Skeletal muscle tissue (tissue), 4 donors: ENCODE measurements around the gene HTATSF1. TPM values are rescaled to one million over a fixed set of nuclear protein-coding genes. Genes with fewer than 3 reads are reported as not detected.

ENCODE experiments used
- H3K27ac ChIP-seq: one replicate; pipeline ENCODE4 v1.7.0; 2013; ENCODE audit warnings: mild to moderate bottlenecking, low read depth, low read length, inconsistent platforms
- H3K27me3 ChIP-seq, 3 donors: one replicate each; pipeline ENCODE4 v1.7.0; 2013; ENCODE audit warnings: low read length in 3 of 3; ENCODE audit not compliant: control insufficient read depth in 3 of 3, insufficient read depth in 3 of 3
- H3K36me3 ChIP-seq, 3 donors: one replicate each; pipeline ENCODE4 v1.7.0; 2013; ENCODE audit warnings: low read length in 3 of 3; ENCODE audit not compliant: control insufficient read depth in 3 of 3, insufficient read depth in 3 of 3
- H3K4me1 ChIP-seq, 3 donors: one replicate each; pipeline ENCODE4 v1.7.0; 2013; ENCODE audit warnings: low read length in 3 of 3, mild to moderate bottlenecking in 3 of 3; ENCODE audit not compliant: control insufficient read depth in 3 of 3, insufficient read depth in 3 of 3
- H3K4me3 ChIP-seq, 3 donors: one replicate each; pipeline ENCODE4 v1.7.0; 2013; ENCODE audit warnings: low read length in 3 of 3
- H3K9ac ChIP-seq, 3 donors: one replicate each; pipeline ENCODE4 v1.7.0; 2013; ENCODE audit warnings: low read length in 3 of 3, mild to moderate bottlenecking in 3 of 3, moderate library complexity in 2 of 3, low read depth in 1 of 3
- H3K9me3 ChIP-seq, 3 donors: one replicate each; pipeline ENCODE4 v1.7.0; 2013; ENCODE audit warnings: low read length in 3 of 3; ENCODE audit not compliant: control insufficient read depth in 3 of 3
- total RNA-seq: library from RNA; depleted of rRNA; stranded (reverse); fragments of >200 nt; gene quantifications from one replicate; pipeline ENCODE4 v1.2.3, GENCODE V29; 2014
- donor health status: Osteomylitis.

The HTATSF1 gene
- total RNA-seq, 1 donor from 2014 or later: 45.9 TPM

DNA sequence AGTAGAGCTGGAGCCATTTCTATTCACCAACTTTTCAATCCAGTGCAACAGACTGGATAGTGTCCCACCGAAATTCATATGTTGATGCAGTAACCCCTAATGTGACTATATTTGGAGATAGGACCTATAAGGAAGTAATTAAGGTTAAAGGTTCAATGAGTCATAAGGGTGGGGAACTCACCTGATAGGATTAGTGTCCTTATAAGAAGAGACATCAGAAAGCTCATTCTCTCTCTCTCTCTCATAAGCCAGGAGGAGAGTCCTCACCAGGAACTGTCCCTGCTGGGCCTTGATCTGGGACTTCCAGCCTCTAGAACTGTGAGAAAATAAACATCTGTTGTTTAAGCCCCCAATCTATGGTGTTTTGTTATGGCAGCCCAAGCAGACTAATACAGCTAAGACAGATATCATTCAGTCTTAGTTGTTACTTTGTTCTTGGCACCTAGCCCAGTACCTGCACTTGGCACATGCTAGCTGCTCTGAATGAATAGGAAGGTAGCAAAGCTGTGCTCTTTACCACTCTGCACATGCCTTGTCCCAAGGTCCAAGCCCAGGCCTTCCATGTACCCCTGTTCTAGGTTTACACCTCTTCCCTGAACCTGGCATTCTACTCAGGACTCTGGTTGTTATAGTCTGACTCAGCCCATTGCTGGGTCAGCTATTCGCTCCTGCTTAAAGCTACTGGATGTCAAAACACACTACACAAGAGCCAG is 28.8 kb upstream of the HTATSF1 start:
- Histone ChIP-seq H3K27ac (no peak overlapping the region), H3K36me3 (no peaks in the 10 kb centered on the region), H3K27me3 (peaks cover 0 to 7% (median 0%) of the 10 kb centered on the region in 3 donors), H3K4me3 (no peak overlapping the region), H3K9me3 (no peaks in the 10 kb centered on the region), H3K9ac (no peak overlapping the region), H3K4me1 (no peaks in the 10 kb centered on the region)

DNA sequence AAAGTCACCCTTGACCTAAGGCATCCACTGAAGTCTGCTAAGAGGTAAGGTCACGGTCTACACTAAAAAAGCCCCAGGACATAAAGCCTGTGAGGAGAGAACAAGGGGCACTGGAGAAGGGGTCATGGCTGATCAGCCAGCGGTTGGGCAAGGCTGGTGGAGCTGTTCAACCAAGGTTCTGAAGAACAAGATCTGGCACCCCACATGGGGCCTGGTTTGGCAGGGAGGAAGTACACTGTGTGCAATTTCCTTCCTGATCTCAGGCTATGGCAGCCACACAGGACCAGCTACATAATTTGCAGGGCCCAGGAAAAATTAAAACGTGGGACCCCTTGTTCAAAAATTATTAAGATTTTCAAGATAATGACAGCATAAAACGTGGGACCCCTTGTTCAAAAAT is 23.7 kb upstream of the HTATSF1 start:
- H3K9me3 ChIP-seq: no peaks in the 10 kb centered on the region
- no peak overlapping the region for H3K27ac ChIP-seq
- H3K9ac ChIP-seq: no peak overlapping the region
- no peaks in the 10 kb centered on the region for H3K4me1 ChIP-seq
- no peaks in the 10 kb centered on the region for H3K36me3 ChIP-seq
- no peak overlapping the region for H3K4me3 ChIP-seq
- H3K27me3 ChIP-seq: peaks cover 0 to 3% (median 0%) of the 10 kb centered on the region in 3 donors

DNA sequence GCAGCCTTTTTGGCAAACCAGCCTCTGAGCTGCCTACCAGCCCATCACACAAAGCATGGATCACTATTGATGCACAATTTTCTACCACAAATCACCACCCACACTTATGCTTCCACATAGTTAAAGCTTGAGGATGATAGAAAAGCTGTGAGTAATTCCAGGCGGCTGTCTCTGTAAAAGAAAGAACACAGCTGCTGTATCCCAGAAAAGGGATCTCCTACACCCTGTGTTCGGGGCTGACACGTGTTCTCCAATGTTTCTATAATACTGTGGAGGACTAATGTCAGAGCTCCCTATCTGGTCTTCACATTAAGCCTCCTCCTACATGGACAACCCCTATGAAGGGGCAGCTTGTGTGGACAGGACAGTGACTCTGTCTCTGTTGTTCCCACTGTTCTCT is 22.2 kb upstream of the HTATSF1 start:
- Histone ChIP-seq H3K9ac (no peak overlapping the region), H3K36me3 (no peaks in the 10 kb centered on the region), H3K27ac (no peak overlapping the region), H3K27me3 (peaks cover 0 to 3% (median 0%) of the 10 kb centered on the region in 3 donors), H3K4me3 (no peak overlapping the region), H3K9me3 (no peaks in the 10 kb centered on the region), H3K4me1 (no peaks in the 10 kb centered on the region)

DNA sequence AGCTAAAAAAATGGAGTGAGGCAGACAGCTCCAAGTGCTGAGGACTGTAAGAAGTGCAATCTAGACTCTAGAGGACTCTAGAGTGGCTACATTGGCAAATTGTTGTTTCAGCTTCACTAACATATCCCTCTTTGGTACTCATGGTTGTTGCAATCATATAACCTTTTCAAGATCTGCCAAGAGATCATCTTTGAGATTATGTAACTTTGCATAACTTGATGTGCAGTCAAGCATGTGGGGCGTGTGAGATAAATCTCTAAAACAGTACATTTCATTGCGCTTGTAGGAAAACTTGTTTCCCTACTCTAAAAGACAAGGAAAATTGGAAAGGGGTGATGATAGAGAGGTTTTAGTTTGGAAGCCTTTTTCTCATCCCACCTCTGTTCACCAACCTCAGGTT is 20.9 kb upstream of the HTATSF1 start:
- no peaks in the 10 kb centered on the region for H3K9me3 ChIP-seq
- no peaks in the 10 kb centered on the region for H3K36me3 ChIP-seq
- no peak overlapping the region for H3K27ac ChIP-seq
- no peaks in the 10 kb centered on the region for H3K27me3 ChIP-seq
- no peak overlapping the region for H3K9ac ChIP-seq
- H3K4me1 ChIP-seq: no peaks in the 10 kb centered on the region
- no peak overlapping the region for H3K4me3 ChIP-seq

DNA sequence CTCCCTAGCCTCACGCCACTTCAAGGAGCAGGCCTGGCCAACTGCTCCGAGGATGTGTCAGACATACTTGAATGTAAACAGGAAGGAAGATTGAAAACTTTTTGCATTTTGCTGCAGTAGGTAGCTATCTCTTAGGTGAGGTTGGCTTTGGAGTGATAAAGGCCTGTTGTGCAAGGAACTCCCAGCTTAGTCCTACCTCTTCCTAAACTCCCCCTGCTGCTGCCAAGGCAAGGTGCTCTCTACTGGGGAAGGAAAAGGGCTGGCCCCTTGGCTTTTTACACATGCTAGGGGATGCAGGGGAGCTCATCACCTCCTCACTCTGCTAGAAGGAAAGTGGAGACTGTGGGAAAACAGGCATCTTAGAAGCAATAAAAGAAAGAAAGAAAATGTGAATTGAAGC is 20.4 kb upstream of the HTATSF1 start:
- Histone ChIP-seq H3K36me3 (no peaks in the 10 kb centered on the region), H3K4me3 (no peak overlapping the region), H3K9ac (no peak overlapping the region), H3K27me3 (no peaks in the 10 kb centered on the region), H3K27ac (no peak overlapping the region), H3K4me1 (no peaks in the 10 kb centered on the region), H3K9me3 (no peaks in the 10 kb centered on the region)

DNA sequence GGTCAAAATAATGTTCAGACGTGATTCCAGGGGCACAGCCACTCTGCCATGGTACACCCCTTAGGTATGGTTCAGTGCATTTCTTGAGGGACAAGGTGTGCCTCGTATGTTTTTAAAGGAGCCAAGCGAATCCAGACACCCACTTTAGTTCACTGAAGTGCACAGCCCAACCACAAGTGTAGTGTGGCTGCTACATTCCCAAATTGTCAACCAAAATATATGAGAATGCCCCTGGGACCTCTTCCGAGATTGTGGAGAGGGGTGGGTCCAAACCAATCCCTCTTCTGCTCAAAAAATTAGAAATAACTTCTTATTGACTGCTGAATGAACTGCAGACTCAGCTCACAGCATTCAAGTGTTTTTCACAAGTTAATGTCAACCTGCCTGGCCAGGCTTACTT is 17.0 kb upstream of the HTATSF1 start:
- H3K27me3 ChIP-seq: no peaks in the 10 kb centered on the region
- H3K4me1 ChIP-seq: no peaks in the 10 kb centered on the region
- H3K9ac ChIP-seq: no peak overlapping the region
- no peaks in the 10 kb centered on the region for H3K9me3 ChIP-seq
- no peak overlapping the region for H3K27ac ChIP-seq
- no peak overlapping the region for H3K4me3 ChIP-seq
- H3K36me3 ChIP-seq: no peaks in the 10 kb centered on the region

DNA sequence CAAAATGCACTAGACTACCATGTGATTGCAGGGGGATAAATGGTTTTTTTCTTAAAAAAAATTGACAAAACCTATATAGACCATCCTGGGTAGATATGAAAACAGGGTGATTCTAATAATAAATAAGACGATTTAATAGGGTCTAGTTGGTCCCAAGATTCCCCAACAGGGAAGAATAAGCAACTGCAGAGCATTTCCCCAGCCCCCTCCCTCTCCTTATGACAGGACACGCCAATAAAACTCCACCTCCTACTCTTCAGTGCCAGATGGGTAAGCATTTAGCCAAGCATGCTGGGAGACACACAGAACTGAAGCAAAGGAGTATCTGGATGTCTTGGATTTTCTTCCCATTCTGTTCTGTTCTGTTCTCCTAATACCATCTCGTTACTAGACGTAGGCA is 9.7 kb upstream of the HTATSF1 start, which contains the start of gene BRS3:
BRS3 (plus strand) TSS at position 301 of the 400 bp plus-strand sequence. CDS start 168 bp downstream, outside the sequence.
- H3K27me3 ChIP-seq: peaks cover 0 to 22% (median 7%) of the 10 kb centered on the region in 3 donors

DNA sequence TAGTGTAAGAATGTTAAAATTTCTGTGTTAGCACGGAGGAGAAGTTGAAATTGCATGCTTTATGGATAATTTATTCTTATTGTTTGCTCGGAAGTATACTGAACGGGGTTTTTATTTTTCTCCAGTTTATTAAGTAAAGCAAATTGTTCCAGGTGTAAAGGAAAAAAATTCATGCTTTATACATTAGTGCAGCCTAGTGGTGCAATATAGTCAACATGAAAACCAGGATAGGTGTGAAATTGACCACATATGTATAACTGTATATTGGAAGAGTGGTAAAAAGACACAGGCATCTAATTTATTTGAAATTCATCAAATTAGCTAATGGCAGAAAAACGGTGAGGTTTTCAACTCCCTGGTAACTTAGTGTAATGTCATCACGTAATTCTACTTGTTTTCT is 8.7 kb upstream of the HTATSF1 start:
- no peak overlapping the region for H3K4me3 ChIP-seq
- H3K36me3 ChIP-seq: no peaks in the 10 kb centered on the region
- H3K4me1 ChIP-seq: no peaks in the 10 kb centered on the region
- no peaks in the 10 kb centered on the region for H3K9me3 ChIP-seq
- no peak overlapping the region for H3K9ac ChIP-seq
- peaks cover 0 to 22% (median 7%) of the 10 kb centered on the region in 3 donors for H3K27me3 ChIP-seq
- no peak overlapping the region for H3K27ac ChIP-seq

More for the DNA sequence above, 9.7 kb upstream of the HTATSF1 start, which contains the start of gene BRS3:
- Histone ChIP-seq H3K4me1 (no peaks in the 10 kb centered on the region), H3K27ac (no peak within 1 kb of the TSS), H3K9me3 (no peaks in the 10 kb centered on the region), H3K9ac (no peak within 1 kb of the TSS), H3K36me3 (no peaks in the 10 kb centered on the region), H3K4me3 (no peak within 1 kb of the TSS)

DNA sequence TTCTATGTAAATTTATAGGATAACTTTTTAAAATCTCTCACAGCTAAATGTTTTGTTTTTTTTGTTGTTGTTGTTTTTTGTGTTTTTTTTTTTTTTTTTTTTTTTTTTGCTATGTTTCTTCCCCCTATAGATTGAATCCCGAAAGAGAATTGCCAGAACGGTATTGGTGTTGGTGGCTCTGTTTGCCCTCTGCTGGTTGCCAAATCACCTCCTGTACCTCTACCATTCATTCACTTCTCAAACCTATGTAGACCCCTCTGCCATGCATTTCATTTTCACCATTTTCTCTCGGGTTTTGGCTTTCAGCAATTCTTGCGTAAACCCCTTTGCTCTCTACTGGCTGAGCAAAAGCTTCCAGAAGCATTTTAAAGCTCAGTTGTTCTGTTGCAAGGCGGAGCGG is 5.6 kb upstream of the HTATSF1 start:
- Histone ChIP-seq H3K4me1 (peaks cover 2 to 8% (median 6%) of the 10 kb centered on the region in 3 donors), H3K4me3 (no peak overlapping the region), H3K9me3 (no peaks in the 10 kb centered on the region), H3K27me3 (peaks cover 0 to 18% (median 7%) of the 10 kb centered on the region in 3 donors), H3K36me3 (no peaks in the 10 kb centered on the region), H3K9ac (no peak overlapping the region), H3K27ac (no peak overlapping the region)

DNA sequence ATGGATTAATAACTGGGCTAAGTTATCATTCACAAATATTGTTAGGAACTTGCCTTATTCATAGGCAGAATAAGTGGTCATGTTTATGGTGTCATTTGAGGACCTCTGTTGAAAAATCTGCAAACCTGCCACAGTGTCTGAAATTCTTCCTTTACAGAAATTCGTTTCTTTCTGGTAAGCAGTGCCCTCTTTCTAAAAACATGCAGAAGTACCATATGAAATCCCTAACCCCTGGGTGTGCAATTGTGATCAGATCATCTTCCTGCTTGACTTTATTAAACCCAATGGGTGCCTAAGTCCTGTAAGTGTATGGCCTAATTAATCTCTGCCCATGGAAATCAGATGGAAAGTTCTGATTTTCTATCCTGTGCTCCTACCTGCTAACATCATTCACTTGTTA is 4.4 kb upstream of the HTATSF1 start:
- H3K9me3 ChIP-seq: no peaks in the 10 kb centered on the region
- H3K27ac ChIP-seq: no peak overlapping the region
- no peaks in the 10 kb centered on the region for H3K36me3 ChIP-seq
- H3K4me1 ChIP-seq: peaks cover 2 to 8% (median 6%) of the 10 kb centered on the region in 3 donors
- H3K27me3 ChIP-seq: peaks cover 0 to 18% (median 7%) of the 10 kb centered on the region in 3 donors
- no peak overlapping the region for H3K9ac ChIP-seq
- H3K4me3 ChIP-seq: no peak overlapping the region
